Mesenchymal stem cell (in vitro differentiated cells and primary cell): ENCODE data around the gene RBFOX1.

Experiments
- DNase-seq: peaks from one replicate; pipeline ENCODE4 v3.0.0-alpha.2; 2013
- H2AFZ ChIP-seq: one replicate; pipeline ENCODE4 v1.6.1; 2013; ENCODE audit warnings: low read depth, mild to moderate bottlenecking, control low read depth, inconsistent platforms, low read length, moderate library complexity
- H2AK5ac ChIP-seq: 2 replicates; pipeline ENCODE4 v1.6.1; 2013; ENCODE audit warnings: low read length, moderate library complexity, mild to moderate bottlenecking, inconsistent platforms; ENCODE audit not compliant: severe bottlenecking
- H2BK120ac ChIP-seq: one replicate; pipeline ENCODE4 v1.6.1; 2013; ENCODE audit warnings: low read depth, mild to moderate bottlenecking, inconsistent platforms, low read length, moderate library complexity
- H2BK12ac ChIP-seq, 2 experiments: one replicate each; pipeline ENCODE4 v1.6.1; 2013; ENCODE audit warnings: inconsistent platforms in 2 of 2, low read length in 2 of 2, mild to moderate bottlenecking in 2 of 2, moderate library complexity in 2 of 2, control low read depth in 1 of 2
- H2BK15ac ChIP-seq: one replicate; pipeline ENCODE4 v1.6.1; 2013; ENCODE audit warnings: mild to moderate bottlenecking, low read depth, inconsistent platforms; ENCODE audit not compliant: poor library complexity, severe bottlenecking
- H2BK5ac ChIP-seq: 2 replicates; pipeline ENCODE4 v1.6.1; 2013; ENCODE audit warnings: low read depth, mild to moderate bottlenecking, low read length, control low read depth, inconsistent platforms; ENCODE audit not compliant: poor library complexity, severe bottlenecking
- H3K14ac ChIP-seq, 2 experiments: one replicate each; pipeline ENCODE4 v1.6.1; 2013; ENCODE audit warnings: inconsistent platforms in 2 of 2, low read length in 2 of 2, control low read depth in 1 of 2, mild to moderate bottlenecking in 1 of 2, moderate library complexity in 1 of 2
- H3K18ac ChIP-seq, 2 experiments: one replicate each; pipeline ENCODE4 v1.6.1; 2013; ENCODE audit warnings: inconsistent platforms in 2 of 2, low read length in 2 of 2, control low read depth in 1 of 2, low read depth in 1 of 2, mild to moderate bottlenecking in 1 of 2
- H3K23ac ChIP-seq, 2 experiments: one replicate each; pipeline ENCODE4 v1.6.1; 2013; ENCODE audit warnings: inconsistent platforms in 2 of 2, low read length in 2 of 2, mild to moderate bottlenecking in 2 of 2, moderate library complexity in 2 of 2, control low read depth in 1 of 2
- H3K27ac ChIP-seq: 2 replicates; pipeline ENCODE4 v1.5.1; 2013; ENCODE audit warnings: mild to moderate bottlenecking, moderate library complexity, low read length, control low read depth, inconsistent platforms; ENCODE audit not compliant: poor library complexity, severe bottlenecking
- H3K27me3 ChIP-seq, 2 experiments: 2 replicates each; pipeline versions ENCODE4 v1.6.1 to v1.7.0; 2013; ENCODE audit warnings: low read length in 2 of 2, mild to moderate bottlenecking in 2 of 2, moderate library complexity in 2 of 2, control low read depth in 1 of 2, inconsistent platforms in 1 of 2; ENCODE audit not compliant: control insufficient read depth in 1 of 2, insufficient read depth in 1 of 2
- H3K36me3 ChIP-seq, 2 experiments: 2 replicates each; pipeline versions ENCODE4 v1.6.1 to v1.7.0; 2013; ENCODE audit warnings: low read length in 2 of 2, control low read depth in 1 of 2, inconsistent platforms in 1 of 2, low read depth in 1 of 2, mild to moderate bottlenecking in 1 of 2; ENCODE audit not compliant: insufficient read depth in 2 of 2, control insufficient read depth in 1 of 2
- H3K4ac ChIP-seq, 2 experiments: one replicate each; pipeline ENCODE4 v1.6.1; 2013; ENCODE audit warnings: inconsistent platforms in 2 of 2, low read length in 2 of 2, mild to moderate bottlenecking in 2 of 2, moderate library complexity in 2 of 2, control low read depth in 1 of 2, low read depth in 1 of 2
- H3K4me1 ChIP-seq: 2 replicates; pipeline ENCODE4 v1.6.1; 2013; ENCODE audit warnings: low read depth, low read length, control low read depth; ENCODE audit not compliant: control insufficient read depth, insufficient read depth
- H3K4me2 ChIP-seq: 2 replicates; pipeline ENCODE4 v1.6.1; 2013; ENCODE audit warnings: low read length, mild to moderate bottlenecking, inconsistent platforms; ENCODE audit not compliant: poor library complexity, severe bottlenecking
- H3K4me3 ChIP-seq, 2 experiments: 2 replicates each; pipeline versions ENCODE4 v1.5.1 to v1.7.0; 2013; ENCODE audit warnings: low read length in 2 of 2, mild to moderate bottlenecking in 2 of 2, control low read depth in 1 of 2, low read depth in 1 of 2; ENCODE audit not compliant: insufficient read depth in 1 of 2
- H3K79me1 ChIP-seq: replicated peaks from 2 replicates; pipeline ENCODE4 v1.6.1; 2013; ENCODE audit warnings: mild to moderate bottlenecking, control low read depth, low read length, inconsistent platforms; ENCODE audit not compliant: poor library complexity, severe bottlenecking
- H3K9ac ChIP-seq: 2 replicates; pipeline ENCODE4 v1.7.0; 2013; ENCODE audit warnings: mild to moderate bottlenecking, low read length, moderate library complexity
- H3K9me3 ChIP-seq: 2 replicates; pipeline ENCODE4 v1.7.0; 2013; ENCODE audit warnings: mild to moderate bottlenecking, low read length; ENCODE audit not compliant: control insufficient read depth
- H4K8ac ChIP-seq: one replicate; pipeline ENCODE4 v1.6.1; 2013; ENCODE audit warnings: inconsistent platforms, mild to moderate bottlenecking, low read length, moderate library complexity
- H4K91ac ChIP-seq: one replicate; pipeline ENCODE4 v1.6.1; 2013; ENCODE audit warnings: mild to moderate bottlenecking, low read length, inconsistent platforms
- whole genome bisulfite sequencing: methylation state at CpG from one replicate; pipeline ENCODE4 v1.1.7; 2013; ENCODE audit warnings: mixed read lengths; 5-methylcytosine and 5-hydroxymethylcytosine counted together

The RBFOX1 gene

GRCh38 chr16:7350806-7351205, 18.2 kb downstream of the RBFOX1 start:
- Histone ChIP-seq H3K4me2 (no peak overlapping the region), H2AFZ (no peak overlapping the region), H4K91ac (no peak overlapping the region), H3K18ac (no peak overlapping the region), H3K14ac (no peak overlapping the region), H3K27ac (no peak overlapping the region), H4K8ac (no peak overlapping the region), H3K27me3 (no peaks in the 10 kb centered on the region), H3K9me3 (peaks cover 8% of the 10 kb centered on the region), H3K23ac (no peak overlapping the region), H3K9ac (no peak overlapping the region), H3K79me1 (no peaks in the 10 kb centered on the region), H2BK12ac (no peak overlapping the region), H3K36me3 (no peaks in the 10 kb centered on the region), H2BK120ac (no peak overlapping the region), H2BK15ac (no peak overlapping the region), H2AK5ac (no peak overlapping the region), H3K4ac (no peak overlapping the region), H2BK5ac (no peak overlapping the region), H3K4me3 (no peak overlapping the region), H3K4me1 (no peaks in the 10 kb centered on the region)
- no peak for DNase-seq
- 59% methylated on average over 2 of the region's 2 CpGs for WGBS

DNA sequence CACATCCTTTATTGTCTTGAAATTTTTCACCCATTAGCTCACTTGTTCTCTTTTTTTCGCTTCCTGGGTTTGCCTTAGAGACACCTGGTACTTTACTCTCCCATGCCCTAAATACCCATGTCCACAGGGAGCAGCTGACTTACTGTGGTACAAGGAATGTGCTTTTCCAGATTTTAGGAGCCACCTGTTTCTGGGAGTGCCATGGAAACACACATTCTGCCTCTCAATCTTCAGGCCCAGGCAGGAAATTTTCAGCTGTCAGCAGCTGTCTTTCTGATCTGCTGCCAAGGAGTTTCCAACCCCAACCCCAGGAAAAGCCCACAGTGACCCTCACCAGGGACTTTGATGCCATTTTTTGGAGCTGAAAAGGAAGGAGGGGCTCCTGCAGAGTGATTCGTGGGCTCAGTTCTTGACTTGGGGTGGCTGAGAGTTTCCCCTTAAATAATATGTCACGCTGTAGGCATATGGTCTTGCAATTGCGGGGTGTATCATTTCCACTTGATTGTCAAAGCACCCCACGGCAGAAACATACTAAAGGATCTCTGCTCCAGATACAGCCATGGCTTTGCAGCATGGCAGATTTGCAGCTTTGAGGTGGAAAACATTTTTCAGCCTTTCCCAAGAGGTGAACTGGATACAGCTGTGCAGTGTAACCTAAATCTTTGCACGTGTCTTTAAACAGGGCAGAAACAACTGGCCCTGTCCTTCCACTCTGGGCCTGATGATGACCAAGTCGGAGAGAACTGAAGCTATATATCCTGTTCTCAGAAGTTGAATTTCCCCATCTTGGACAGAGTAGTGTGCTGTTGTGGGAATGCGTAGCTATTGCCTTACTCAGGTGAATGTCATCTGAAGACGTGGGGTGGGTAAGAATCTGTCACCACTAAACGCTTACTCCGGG, 19.2 kb downstream of the RBFOX1 start:
- no peak overlapping the region for H4K91ac ChIP-seq
- no peak overlapping the region for H3K18ac ChIP-seq
- H2AFZ ChIP-seq, result no peak overlapping the region
- H3K9me3 ChIP-seq, result peaks cover 9% of the 10 kb centered on the region
- DNase-seq, result no peak
- no peak overlapping the region for H3K4me3 ChIP-seq
- no peak overlapping the region for H3K23ac ChIP-seq
- H3K79me1 ChIP-seq, result no peaks in the 10 kb centered on the region
- H2BK15ac ChIP-seq, result no peak overlapping the region
- H3K9ac ChIP-seq, result no peak overlapping the region
- H3K36me3 ChIP-seq, result no peaks in the 10 kb centered on the region
- no peak overlapping the region for H2BK12ac ChIP-seq
- H4K8ac ChIP-seq, result no peak overlapping the region
- no peaks in the 10 kb centered on the region for H3K27me3 ChIP-seq
- no peak overlapping the region for H3K14ac ChIP-seq
- H3K4me1 ChIP-seq, result no peaks in the 10 kb centered on the region
- H3K27ac ChIP-seq, result no peak overlapping the region
- H2BK120ac ChIP-seq, result no peak overlapping the region
- H2AK5ac ChIP-seq, result no peak overlapping the region
- no peak overlapping the region for H2BK5ac ChIP-seq
- 69% methylated on average over 11 of the region's 11 CpGs for WGBS
- no peak overlapping the region for H3K4ac ChIP-seq
- no peak overlapping the region for H3K4me2 ChIP-seq

GRCh38 chr16:7355758-7356157, 23.1 kb downstream of the RBFOX1 start:
- no peak overlapping the region for H3K4me3 ChIP-seq
- H4K91ac ChIP-seq, result no peak overlapping the region
- no peak overlapping the region for H3K18ac ChIP-seq
- H3K4me2 ChIP-seq, result no peak overlapping the region
- H3K27ac ChIP-seq, result no peak overlapping the region
- H3K9me3 ChIP-seq, result peaks cover 8% of the 10 kb centered on the region
- peak overlapping the region; percentile 36 for H2AFZ ChIP-seq
- no peaks in the 10 kb centered on the region for H3K27me3 ChIP-seq
- H4K8ac ChIP-seq, result no peak overlapping the region
- 67% methylated on average over 5 of the region's 5 CpGs for WGBS
- H2BK15ac ChIP-seq, result no peak overlapping the region
- H3K79me1 ChIP-seq, result no peaks in the 10 kb centered on the region
- no peak overlapping the region for H3K4ac ChIP-seq
- no peak overlapping the region for H2BK12ac ChIP-seq
- no peak overlapping the region for H3K9ac ChIP-seq
- no peaks in the 10 kb centered on the region for H3K4me1 ChIP-seq
- DNase-seq, result no peak
- H3K14ac ChIP-seq, result no peak overlapping the region
- H2BK5ac ChIP-seq, result no peak overlapping the region
- no peak overlapping the region for H2AK5ac ChIP-seq
- H3K36me3 ChIP-seq, result no peaks in the 10 kb centered on the region
- H2BK120ac ChIP-seq, result no peak overlapping the region
- no peak overlapping the region for H3K23ac ChIP-seq

DNA sequence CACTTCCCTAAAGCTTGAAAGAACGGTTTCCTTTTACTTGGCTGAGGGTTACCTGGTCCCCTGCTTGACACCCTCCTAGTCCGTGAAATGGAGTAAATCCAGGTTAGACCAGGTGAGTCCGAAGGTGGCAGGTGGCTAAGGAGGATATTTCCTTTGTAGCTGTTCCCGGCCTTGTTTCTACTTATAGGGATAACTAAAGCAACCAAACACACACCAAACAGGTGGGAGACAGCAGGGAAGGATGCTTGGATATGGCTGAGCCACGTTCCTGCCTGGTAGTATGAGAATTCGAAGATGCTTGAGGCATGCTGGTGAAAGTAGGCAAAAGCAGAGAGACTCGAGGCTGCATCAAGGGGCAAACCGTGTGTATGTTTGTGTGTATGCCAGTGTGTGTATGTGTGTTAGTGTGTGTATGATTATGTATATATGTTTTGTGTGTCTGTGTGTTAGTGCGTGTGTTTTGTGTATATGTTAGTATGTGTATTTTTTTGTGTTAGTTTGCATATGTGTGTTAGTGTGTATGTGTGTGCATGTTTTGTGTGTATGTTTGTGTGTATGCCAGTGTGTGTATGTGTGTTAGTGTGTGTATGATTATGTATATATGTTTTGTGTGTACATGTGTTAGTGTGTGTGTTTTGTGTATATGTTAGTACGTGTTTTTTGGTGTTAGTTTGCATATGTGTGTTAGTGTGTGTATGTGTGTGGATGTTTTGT, 28.9 kb downstream of the RBFOX1 start:
- H3K36me3 ChIP-seq, result no peaks in the 10 kb centered on the region
- H3K23ac ChIP-seq, result no peak overlapping the region
- H4K91ac ChIP-seq, result no peak overlapping the region
- no peak for DNase-seq
- no peak overlapping the region for H3K27ac ChIP-seq
- no peak overlapping the region for H2BK15ac ChIP-seq
- no peak overlapping the region for H2BK12ac ChIP-seq
- H3K4me1 ChIP-seq, result no peaks in the 10 kb centered on the region
- H2AFZ ChIP-seq, result no peak overlapping the region
- H3K4me3 ChIP-seq, result no peak overlapping the region
- WGBS, result 77% methylated on average over 8 of the region's 10 CpGs
- no peak overlapping the region for H2BK120ac ChIP-seq
- H3K14ac ChIP-seq, result no peak overlapping the region
- no peak overlapping the region for H3K4ac ChIP-seq
- H3K27me3 ChIP-seq, result no peaks in the 10 kb centered on the region
- H3K79me1 ChIP-seq, result no peaks in the 10 kb centered on the region
- no peak overlapping the region for H2AK5ac ChIP-seq
- no peak overlapping the region for H3K18ac ChIP-seq
- H3K4me2 ChIP-seq, result no peak overlapping the region
- H3K9me3 ChIP-seq, result peaks cover 4% of the 10 kb centered on the region
- no peak overlapping the region for H2BK5ac ChIP-seq
- no peak overlapping the region for H4K8ac ChIP-seq
- H3K9ac ChIP-seq, result no peak overlapping the region
